Neural progenitor cell (in vitro differentiated cells): Measurements from ENCODE around the gene RHBDL2.

ENCODE experiments used
- EZH2phosphoT487 ChIP-seq: fragments of 200-600 bp; sonication (generic); IDR thresholded peaks from 2 replicates; pipeline ENCODE4 v1.6.1; 2017; ENCODE audit warnings: antibody characterized with exemption
- TF ChIP-seq, protein P1 (sequence below): fragments of 200-600 bp; sonication (generic); IDR thresholded peaks from 2 replicates; pipeline ENCODE4 v1.5.1; 2017; ENCODE audit warnings: antibody characterized with exemption, mild to moderate bottlenecking

- TF ChIP-seq, protein P1, sequence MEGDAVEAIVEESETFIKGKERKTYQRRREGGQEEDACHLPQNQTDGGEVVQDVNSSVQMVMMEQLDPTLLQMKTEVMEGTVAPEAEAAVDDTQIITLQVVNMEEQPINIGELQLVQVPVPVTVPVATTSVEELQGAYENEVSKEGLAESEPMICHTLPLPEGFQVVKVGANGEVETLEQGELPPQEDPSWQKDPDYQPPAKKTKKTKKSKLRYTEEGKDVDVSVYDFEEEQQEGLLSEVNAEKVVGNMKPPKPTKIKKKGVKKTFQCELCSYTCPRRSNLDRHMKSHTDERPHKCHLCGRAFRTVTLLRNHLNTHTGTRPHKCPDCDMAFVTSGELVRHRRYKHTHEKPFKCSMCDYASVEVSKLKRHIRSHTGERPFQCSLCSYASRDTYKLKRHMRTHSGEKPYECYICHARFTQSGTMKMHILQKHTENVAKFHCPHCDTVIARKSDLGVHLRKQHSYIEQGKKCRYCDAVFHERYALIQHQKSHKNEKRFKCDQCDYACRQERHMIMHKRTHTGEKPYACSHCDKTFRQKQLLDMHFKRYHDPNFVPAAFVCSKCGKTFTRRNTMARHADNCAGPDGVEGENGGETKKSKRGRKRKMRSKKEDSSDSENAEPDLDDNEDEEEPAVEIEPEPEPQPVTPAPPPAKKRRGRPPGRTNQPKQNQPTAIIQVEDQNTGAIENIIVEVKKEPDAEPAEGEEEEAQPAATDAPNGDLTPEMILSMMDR = no peak
- TF ChIP-seq EZH2phosphoT487 = no peak
Measured at GRCh38 chr1:38989979-38990378, 48.3 kb upstream of the RHBDL2 start.
